Liver (tissue), 9 donors: ENCODE data around the gene PLPPR2. TPM values are rescaled to one million over a fixed set of nuclear protein-coding genes. Genes with fewer than 3 reads are reported as not detected.
A peak's percentile ranks its signal among the peaks of the same experiment; 100 is the strongest.

Experiments
- DNase-seq: peaks from one replicate; pipeline ENCODE4 v3.0.0-alpha.2; 2017; ENCODE audit warnings: low spot score
- H3K27ac ChIP-seq, 2 donors: one replicate each; pipeline ENCODE4 v1.7.0; 2013; ENCODE audit warnings: inconsistent platforms in 2 of 2, low read length in 2 of 2, control low read depth in 1 of 2, low read depth in 1 of 2, mild to moderate bottlenecking in 1 of 2
- H3K27me3 ChIP-seq, 4 donors: one replicate each; pipeline versions ENCODE4 v1.6.1 to v1.7.0; 2013; ENCODE audit warnings: low read length in 3 of 4, inconsistent platforms in 1 of 4, mild to moderate bottlenecking in 1 of 4, moderate library complexity in 1 of 4; ENCODE audit not compliant: control insufficient read depth in 4 of 4, insufficient read depth in 4 of 4
- H3K36me3 ChIP-seq, 4 donors: one replicate each; pipeline versions ENCODE4 v1.6.1 to v1.7.0; 2013; ENCODE audit warnings: low read length in 3 of 4, mild to moderate bottlenecking in 3 of 4, low read depth in 1 of 4, moderate library complexity in 1 of 4; ENCODE audit not compliant: control insufficient read depth in 4 of 4, insufficient read depth in 3 of 4
- H3K4me1 ChIP-seq, 4 donors: one replicate each; pipeline versions ENCODE4 v1.6.1 to v1.7.0; 2013; ENCODE audit warnings: low read length in 3 of 4, mild to moderate bottlenecking in 3 of 4, moderate library complexity in 1 of 4; ENCODE audit not compliant: control insufficient read depth in 4 of 4, insufficient read depth in 4 of 4
- H3K4me3 ChIP-seq, 3 donors: one replicate each; pipeline versions ENCODE4 v1.6.1 to v1.7.0; 2013; ENCODE audit warnings: low read length in 3 of 3, control low read depth in 1 of 3, low read depth in 1 of 3, mild to moderate bottlenecking in 1 of 3
- H3K9ac ChIP-seq, 2 donors: one replicate each; pipeline ENCODE4 v1.7.0; 2013; ENCODE audit warnings: low read length in 2 of 2, mild to moderate bottlenecking in 2 of 2, moderate library complexity in 2 of 2, control low read depth in 1 of 2, low read depth in 1 of 2
- H3K9me3 ChIP-seq, 4 donors: one replicate each; pipeline versions ENCODE4 v1.6.1 to v1.7.0; 2013; ENCODE audit warnings: low read length in 3 of 4; ENCODE audit not compliant: control insufficient read depth in 4 of 4
- FOXA1 ChIP-seq: IDR thresholded peaks from 2 replicates; pipeline ENCODE4 v1.6.1; 2016; ENCODE audit warnings: antibody characterized with exemption
- FOXA2 ChIP-seq: IDR thresholded peaks from 2 replicates; pipeline ENCODE4 v1.6.1; 2016; ENCODE audit warnings: antibody characterized with exemption
- GABPA ChIP-seq, 2 donors: IDR thresholded peaks in 1 of 2; conservative IDR thresholded peaks in 1 of 2; 2 replicates each; pipeline ENCODE4 v1.6.1; 2016; ENCODE audit warnings: antibody characterized with exemption in 2 of 2, mild to moderate bottlenecking in 1 of 2, moderate library complexity in 1 of 2
- HNF4A ChIP-seq, 2 donors: conservative IDR thresholded peaks; 2 replicates each; pipeline ENCODE4 v1.6.1; 2016; ENCODE audit warnings: antibody characterized with exemption in 2 of 2, mild to moderate bottlenecking in 2 of 2
- HNF4G ChIP-seq: IDR thresholded peaks from 2 replicates; pipeline ENCODE4 v1.6.1; 2016; ENCODE audit warnings: antibody characterized with exemption
- JUND ChIP-seq, 2 donors: IDR thresholded peaks; 2 replicates each; pipeline ENCODE4 v1.6.1; 2016; ENCODE audit warnings: antibody characterized with exemption in 2 of 2
- NR2F2 ChIP-seq: IDR thresholded peaks from 2 replicates; pipeline ENCODE4 v1.6.1; 2016; ENCODE audit warnings: antibody characterized with exemption
- RAD21 ChIP-seq, 2 donors: IDR thresholded peaks; 2 replicates each; pipeline ENCODE4 v1.6.1; 2016; ENCODE audit warnings: antibody characterized with exemption in 2 of 2, mild to moderate bottlenecking in 2 of 2
- SP1 ChIP-seq: IDR thresholded peaks from 2 replicates; pipeline ENCODE4 v1.6.1; 2018; ENCODE audit warnings: antibody characterized with exemption, mild to moderate bottlenecking
- TAF1 ChIP-seq: conservative IDR thresholded peaks from 2 replicates; pipeline ENCODE4 v1.6.1; 2016; ENCODE audit warnings: antibody characterized with exemption, mild to moderate bottlenecking
- YY1 ChIP-seq: IDR thresholded peaks from 2 replicates; pipeline ENCODE4 v1.6.1; 2016; ENCODE audit warnings: antibody characterized with exemption, mild to moderate bottlenecking
- whole genome bisulfite sequencing: extraction: QIAGEN DNeasy Blood & Tissue Kit; methylation state at CpG from one replicate; pipeline ENCODE4 v1.1.7; 2013; 5-methylcytosine and 5-hydroxymethylcytosine counted together
- polyA plus RNA-seq, 2 donors: library from polyadenylated mRNA; stranded (reverse) in 1 of 2; unstranded in 1 of 2; fragments of 200-250 nt in 1 of 2; fragments of >200 nt in 1 of 2; fragmentation: Nextera tagmentation in 1 of 2; extraction: Ambion mirVana in 1 of 2; gene quantifications; one replicate each; pipeline versions ENCODE4 v1.2.1 to v1.2.3, GENCODE V29; 2013 to 2015
- total RNA-seq, 2 donors: library from RNA; depleted of rRNA; stranded (reverse); fragments of >200 nt; gene quantifications; one replicate each; pipeline ENCODE4 v1.2.3, GENCODE V29; 2014
- TF ChIP-seq, protein P1 (sequence below): IDR thresholded peaks from 2 replicates; pipeline ENCODE4 v1.6.1; 2016; ENCODE audit warnings: antibody characterized with exemption, mild to moderate bottlenecking
- TF ChIP-seq, protein P2 (sequence below): IDR thresholded peaks from 2 replicates; pipeline ENCODE4 v1.6.1; 2016; ENCODE audit warnings: antibody characterized with exemption
- TF ChIP-seq, protein P3 (sequence below): IDR thresholded peaks from 2 replicates; pipeline ENCODE4 v1.6.1; 2016; ENCODE audit warnings: antibody characterized with exemption
- TF ChIP-seq, protein P4 (sequence below): fragments of 150-350 bp; IDR thresholded peaks from 2 replicates; pipeline ENCODE4 v1.5.1; 2017; ENCODE audit warnings: improper control_type of control experiment, low read depth, low read length; ENCODE audit not compliant: missing input control
- donor health status: healthy.
- donor health status: healthy.
- donor health status: healthy.
- donor health status: healthy.
- donor health status: healthy.

The PLPPR2 gene
- total and polyA plus RNA-seq, 4 donors: 1.3 to 12.6 (median 7.3) TPM

DNA sequence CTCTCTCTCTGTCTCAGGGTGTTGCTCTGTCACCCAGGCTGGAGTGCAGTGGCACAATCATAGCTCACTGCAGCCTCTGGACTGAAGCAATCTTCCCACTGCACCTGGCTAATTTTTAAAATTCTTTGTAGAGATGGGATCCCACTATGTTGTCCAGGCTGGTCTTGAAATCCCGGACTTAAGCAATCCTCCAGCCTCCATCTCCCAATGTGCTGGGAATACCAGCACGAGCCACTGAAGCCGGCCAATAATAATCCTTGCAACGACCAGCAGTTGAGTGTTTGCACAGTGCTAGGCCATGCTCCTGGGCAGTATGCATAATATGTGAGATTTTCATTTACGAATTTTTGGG lies 29.5 kb downstream of the PLPPR2 start:
- H3K4me3 ChIP-seq: no peak overlapping the region
- WGBS: 90% methylated on average over 5 of the region's 5 CpGs
- no peaks in the 10 kb centered on the region for H3K27me3 ChIP-seq
- TF ChIP-seq, protein P1, sequence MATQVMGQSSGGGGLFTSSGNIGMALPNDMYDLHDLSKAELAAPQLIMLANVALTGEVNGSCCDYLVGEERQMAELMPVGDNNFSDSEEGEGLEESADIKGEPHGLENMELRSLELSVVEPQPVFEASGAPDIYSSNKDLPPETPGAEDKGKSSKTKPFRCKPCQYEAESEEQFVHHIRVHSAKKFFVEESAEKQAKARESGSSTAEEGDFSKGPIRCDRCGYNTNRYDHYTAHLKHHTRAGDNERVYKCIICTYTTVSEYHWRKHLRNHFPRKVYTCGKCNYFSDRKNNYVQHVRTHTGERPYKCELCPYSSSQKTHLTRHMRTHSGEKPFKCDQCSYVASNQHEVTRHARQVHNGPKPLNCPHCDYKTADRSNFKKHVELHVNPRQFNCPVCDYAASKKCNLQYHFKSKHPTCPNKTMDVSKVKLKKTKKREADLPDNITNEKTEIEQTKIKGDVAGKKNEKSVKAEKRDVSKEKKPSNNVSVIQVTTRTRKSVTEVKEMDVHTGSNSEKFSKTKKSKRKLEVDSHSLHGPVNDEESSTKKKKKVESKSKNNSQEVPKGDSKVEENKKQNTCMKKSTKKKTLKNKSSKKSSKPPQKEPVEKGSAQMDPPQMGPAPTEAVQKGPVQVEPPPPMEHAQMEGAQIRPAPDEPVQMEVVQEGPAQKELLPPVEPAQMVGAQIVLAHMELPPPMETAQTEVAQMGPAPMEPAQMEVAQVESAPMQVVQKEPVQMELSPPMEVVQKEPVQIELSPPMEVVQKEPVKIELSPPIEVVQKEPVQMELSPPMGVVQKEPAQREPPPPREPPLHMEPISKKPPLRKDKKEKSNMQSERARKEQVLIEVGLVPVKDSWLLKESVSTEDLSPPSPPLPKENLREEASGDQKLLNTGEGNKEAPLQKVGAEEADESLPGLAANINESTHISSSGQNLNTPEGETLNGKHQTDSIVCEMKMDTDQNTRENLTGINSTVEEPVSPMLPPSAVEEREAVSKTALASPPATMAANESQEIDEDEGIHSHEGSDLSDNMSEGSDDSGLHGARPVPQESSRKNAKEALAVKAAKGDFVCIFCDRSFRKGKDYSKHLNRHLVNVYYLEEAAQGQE: no peak
- TF ChIP-seq GABPA (IDR thresholded peaks at IDR 0.05 in 1 of 2, conservative IDR thresholded peaks at IDR 0.05 in 1 of 2) (no peak), HNF4A (conservative IDR thresholded peaks at IDR 0.05) (no peak), RAD21 (IDR thresholded peaks at IDR 0.05) (no peak), TAF1 (no peak), HNF4G (no peak), FOXA2 (no peak), FOXA1 (no peak), JUND (IDR thresholded peaks at IDR 0.05) (no peak), SP1 (no peak), NR2F2 (no peak), YY1 (no peak)
- TF ChIP-seq, protein P2, sequence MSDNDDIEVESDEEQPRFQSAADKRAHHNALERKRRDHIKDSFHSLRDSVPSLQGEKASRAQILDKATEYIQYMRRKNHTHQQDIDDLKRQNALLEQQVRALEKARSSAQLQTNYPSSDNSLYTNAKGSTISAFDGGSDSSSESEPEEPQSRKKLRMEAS: no peak
- TF ChIP-seq, protein P3, sequence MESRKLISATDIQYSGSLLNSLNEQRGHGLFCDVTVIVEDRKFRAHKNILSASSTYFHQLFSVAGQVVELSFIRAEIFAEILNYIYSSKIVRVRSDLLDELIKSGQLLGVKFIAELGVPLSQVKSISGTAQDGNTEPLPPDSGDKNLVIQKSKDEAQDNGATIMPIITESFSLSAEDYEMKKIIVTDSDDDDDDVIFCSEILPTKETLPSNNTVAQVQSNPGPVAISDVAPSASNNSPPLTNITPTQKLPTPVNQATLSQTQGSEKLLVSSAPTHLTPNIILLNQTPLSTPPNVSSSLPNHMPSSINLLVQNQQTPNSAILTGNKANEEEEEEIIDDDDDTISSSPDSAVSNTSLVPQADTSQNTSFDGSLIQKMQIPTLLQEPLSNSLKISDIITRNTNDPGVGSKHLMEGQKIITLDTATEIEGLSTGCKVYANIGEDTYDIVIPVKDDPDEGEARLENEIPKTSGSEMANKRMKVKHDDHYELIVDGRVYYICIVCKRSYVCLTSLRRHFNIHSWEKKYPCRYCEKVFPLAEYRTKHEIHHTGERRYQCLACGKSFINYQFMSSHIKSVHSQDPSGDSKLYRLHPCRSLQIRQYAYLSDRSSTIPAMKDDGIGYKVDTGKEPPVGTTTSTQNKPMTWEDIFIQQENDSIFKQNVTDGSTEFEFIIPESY: no peak
- H3K9ac ChIP-seq: no peak overlapping the region
- no peaks in the 10 kb centered on the region for H3K9me3 ChIP-seq
- H3K4me1 ChIP-seq: peaks cover 5 to 36% (median 21%) of the 10 kb centered on the region in 4 donors
- no peak overlapping the region for H3K27ac ChIP-seq
- no peaks in the 10 kb centered on the region for H3K36me3 ChIP-seq
- DNase-seq: no peak

DNA sequence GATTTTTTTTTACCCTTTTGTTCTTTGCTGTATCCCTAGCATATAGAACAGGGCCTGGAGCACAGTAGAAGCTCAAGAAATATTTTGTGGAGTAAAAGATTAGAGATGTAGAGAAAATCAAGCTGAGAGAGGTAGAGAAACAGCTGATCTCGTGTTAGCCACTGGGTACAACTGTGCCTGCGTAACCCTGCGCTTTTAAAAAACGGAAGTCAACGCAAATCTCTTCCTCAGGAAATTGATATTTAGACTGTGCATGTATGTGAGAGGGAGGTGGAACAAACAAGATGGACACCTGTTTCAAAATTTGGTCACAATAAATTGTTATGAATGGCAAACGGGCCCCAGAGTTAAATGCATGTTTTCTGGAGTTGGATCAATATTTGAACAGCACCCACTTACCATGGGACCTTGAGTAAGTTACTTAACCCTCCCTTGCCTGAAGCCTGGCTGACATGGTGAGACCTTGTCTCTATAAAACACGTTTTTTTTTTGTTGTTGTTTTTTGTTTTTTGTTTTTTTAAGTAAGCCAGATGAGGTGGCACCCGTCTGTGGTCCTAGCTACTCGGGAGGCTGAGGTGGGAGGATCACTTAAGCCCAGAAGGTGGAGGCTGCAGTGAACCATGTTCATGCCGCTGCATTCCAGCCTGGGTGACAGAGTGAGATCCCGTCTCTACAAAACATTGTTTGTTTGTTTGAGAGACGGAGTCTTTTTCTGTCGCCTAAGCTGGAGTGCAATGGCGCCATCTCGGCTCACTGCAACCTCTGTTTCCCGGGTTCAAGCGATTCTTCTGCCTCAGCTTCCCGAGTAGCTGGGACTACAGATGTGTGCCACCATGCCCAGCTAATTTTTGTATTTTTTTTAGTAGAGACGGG lies 32.2 kb downstream of the PLPPR2 start:
- DNase-seq: no peak
- Histone ChIP-seq H3K27ac (no peak overlapping the region), H3K27me3 (no peaks in the 10 kb centered on the region), H3K4me3 (no peak overlapping the region), H3K4me1 (peaks cover 0 to 15% (median 7%) of the 10 kb centered on the region in 4 donors), H3K9ac (no peak overlapping the region), H3K36me3 (no peaks in the 10 kb centered on the region), H3K9me3 (peaks cover 0 to 5% (median 0%) of the 10 kb centered on the region in 4 donors)
- 82% methylated on average over 19 of the region's 19 CpGs for WGBS
- TF ChIP-seq, protein P1: no peak
- peak; percentile 24 for TF ChIP-seq YY1
- TF ChIP-seq, protein P4, sequence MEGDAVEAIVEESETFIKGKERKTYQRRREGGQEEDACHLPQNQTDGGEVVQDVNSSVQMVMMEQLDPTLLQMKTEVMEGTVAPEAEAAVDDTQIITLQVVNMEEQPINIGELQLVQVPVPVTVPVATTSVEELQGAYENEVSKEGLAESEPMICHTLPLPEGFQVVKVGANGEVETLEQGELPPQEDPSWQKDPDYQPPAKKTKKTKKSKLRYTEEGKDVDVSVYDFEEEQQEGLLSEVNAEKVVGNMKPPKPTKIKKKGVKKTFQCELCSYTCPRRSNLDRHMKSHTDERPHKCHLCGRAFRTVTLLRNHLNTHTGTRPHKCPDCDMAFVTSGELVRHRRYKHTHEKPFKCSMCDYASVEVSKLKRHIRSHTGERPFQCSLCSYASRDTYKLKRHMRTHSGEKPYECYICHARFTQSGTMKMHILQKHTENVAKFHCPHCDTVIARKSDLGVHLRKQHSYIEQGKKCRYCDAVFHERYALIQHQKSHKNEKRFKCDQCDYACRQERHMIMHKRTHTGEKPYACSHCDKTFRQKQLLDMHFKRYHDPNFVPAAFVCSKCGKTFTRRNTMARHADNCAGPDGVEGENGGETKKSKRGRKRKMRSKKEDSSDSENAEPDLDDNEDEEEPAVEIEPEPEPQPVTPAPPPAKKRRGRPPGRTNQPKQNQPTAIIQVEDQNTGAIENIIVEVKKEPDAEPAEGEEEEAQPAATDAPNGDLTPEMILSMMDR: no peak
